ENCODE results near the gene RASL10B.

RASL10B gene

GRCh38 chr17:35742896-35743477 is 11.5 kb downstream of the RASL10B start:
- no peak overlapping the region for H3K4me3 ChIP-seq (ENCODE audit: low read depth in 1 of 2, low read length in 1 of 2)
- no peaks in the 10 kb centered on the region for H3K4me1 ChIP-seq (ENCODE audit: control insufficient read depth in 1 of 2, insufficient read depth in 1 of 2, low read depth in 1 of 2, low read length in 1 of 2)
- H3K9me3 ChIP-seq = no peaks in the 10 kb centered on the region
- TF ChIP-seq CTCF (IDR thresholded peaks at IDR 0.05) = no peak
- H3K27ac ChIP-seq = no peak overlapping the region
- H3K27me3 ChIP-seq = peaks cover 65% of the 10 kb centered on the region
- H3K36me3 ChIP-seq = no peaks in the 10 kb centered on the region

- no peaks in the 10 kb centered on the region for H3K4me1 ChIP-seq (ENCODE audit: control insufficient read depth in 1 of 2, insufficient read depth in 1 of 2, low read depth in 1 of 2, low read length in 1 of 2)
- H3K4me3 ChIP-seq (ENCODE audit: low read depth in 1 of 2, low read length in 1 of 2) = no peak overlapping the region
- H3K9me3 ChIP-seq = no peaks in the 10 kb centered on the region
- no peaks in the 10 kb centered on the region for H3K36me3 ChIP-seq
- no peak for TF ChIP-seq CTCF (IDR thresholded peaks at IDR 0.05)
- no peak overlapping the region for H3K27ac ChIP-seq
- peaks cover 65% of the 10 kb centered on the region for H3K27me3 ChIP-seq
Measured at GRCh38 chr17:35743626-35744328, 12.3 kb downstream of the RASL10B start.

GRCh38 chr17:35744830-35745229 is 13.4 kb downstream of the RASL10B start:
- Histone ChIP-seq H3K4me3 (ENCODE audit: low read depth in 1 of 2, low read length in 1 of 2) (no peak overlapping the region), H3K27ac (no peak overlapping the region), H3K9me3 (no peaks in the 10 kb centered on the region), H3K4me1 (ENCODE audit: control insufficient read depth in 1 of 2, insufficient read depth in 1 of 2, low read depth in 1 of 2, low read length in 1 of 2) (no peaks in the 10 kb centered on the region), H3K36me3 (no peaks in the 10 kb centered on the region), H3K27me3 (peaks cover 65% of the 10 kb centered on the region)
- no peak for TF ChIP-seq CTCF (IDR thresholded peaks at IDR 0.05)

- Histone ChIP-seq H3K27me3 (peaks cover 65% of the 10 kb centered on the region), H3K27ac (no peak overlapping the region), H3K4me1 (ENCODE audit: control insufficient read depth in 1 of 2, insufficient read depth in 1 of 2, low read depth in 1 of 2, low read length in 1 of 2) (no peaks in the 10 kb centered on the region), H3K4me3 (ENCODE audit: low read depth in 1 of 2, low read length in 1 of 2) (no peak overlapping the region), H3K36me3 (no peaks in the 10 kb centered on the region), H3K9me3 (no peaks in the 10 kb centered on the region)
- no peak for TF ChIP-seq CTCF (IDR thresholded peaks at IDR 0.05)
Measured at GRCh38 chr17:35745246-35745645, 13.8 kb downstream of the RASL10B start.

GRCh38 chr17:35745749-35746320 is 14.4 kb downstream of the RASL10B start:
- no peak for TF ChIP-seq CTCF (IDR thresholded peaks at IDR 0.05)
- no peaks in the 10 kb centered on the region for H3K4me1 ChIP-seq (ENCODE audit: control insufficient read depth in 1 of 2, insufficient read depth in 1 of 2, low read depth in 1 of 2, low read length in 1 of 2)
- H3K36me3 ChIP-seq = no peaks in the 10 kb centered on the region
- H3K9me3 ChIP-seq = no peaks in the 10 kb centered on the region
- H3K4me3 ChIP-seq (ENCODE audit: low read depth in 1 of 2, low read length in 1 of 2) = no peak overlapping the region
- H3K27me3 ChIP-seq = peaks cover 65% of the 10 kb centered on the region
- H3K27ac ChIP-seq = no peak overlapping the region

Measured in neutrophil (primary cell).